Heart left ventricle (tissue), 16 donors: ENCODE measurements around the gene HELZ. TPM values are rescaled to one million over a fixed set of nuclear protein-coding genes. Genes with fewer than 3 reads are reported as not detected.
"Not testable (repeated sequence)": the region's sequence is repeated elsewhere in the genome, so short reads cannot be mapped to it uniquely, and the experiment has no call there.

Experiments used
- ATAC-seq, 4 donors: fragments of 200-7000 bp; cut with Tn5 transposase; one replicate each; pipeline ENCODE4 v1.9.1; 2020 to 2022; ENCODE audit warnings: moderate library complexity in 4 of 4, mild to moderate bottlenecking in 3 of 4, moderate number of reproducible peaks in 1 of 4
- DNase-seq, 5 donors: peaks; one replicate each; pipeline ENCODE4 v3.0.0-alpha.2; 2020
- H3K27ac ChIP-seq, 12 donors: fragments of 200-600 bp; sonication (generic) in 4 of 12; one replicate each; pipeline versions ENCODE4 v1.5.0 to v1.8.0; 2016 to 2022; ENCODE audit warnings: mild to moderate bottlenecking in 2 of 12
- H3K27me3 ChIP-seq, 9 donors: fragments of 200-600 bp; sonication (generic) in 2 of 9; one replicate each; pipeline versions ENCODE4 v1.5.1 to v1.8.0; 2016 to 2022; ENCODE audit warnings: mild to moderate bottlenecking in 3 of 9
- H3K36me3 ChIP-seq, 9 donors: fragments of 200-600 bp; sonication (generic) in 2 of 9; one replicate each; pipeline versions ENCODE4 v1.5.0 to v1.8.0; 2018 to 2022; ENCODE audit warnings: mild to moderate bottlenecking in 2 of 9
- H3K4me1 ChIP-seq, 12 donors: fragments of 200-600 bp; sonication (generic) in 4 of 12; one replicate each; pipeline versions ENCODE4 v1.5.0 to v1.8.0; 2016 to 2022; ENCODE audit warnings: mild to moderate bottlenecking in 3 of 12
- H3K4me3 ChIP-seq, 12 donors: fragments of 200-600 bp; sonication (generic) in 4 of 12; one replicate each; pipeline versions ENCODE4 v1.5.0 to v1.8.0; 2017 to 2022; ENCODE audit warnings: mild to moderate bottlenecking in 9 of 12, moderate library complexity in 4 of 12
- H3K9me3 ChIP-seq, 12 donors: fragments of 200-600 bp; sonication (generic) in 4 of 12; one replicate each; pipeline versions ENCODE4 v1.5.0 to v1.8.0; 2016 to 2022; ENCODE audit warnings: mild to moderate bottlenecking in 1 of 12
- CTCF ChIP-seq, 12 donors: fragments of 200-600 bp; sonication (generic) in 4 of 12; IDR thresholded peaks; one replicate each; pipeline versions ENCODE4 v1.5.0 to v1.8.0; 2018 to 2022; ENCODE audit warnings: antibody characterized with exemption in 12 of 12, mild to moderate bottlenecking in 5 of 12
- POLR2A ChIP-seq, 2 donors: fragments of 450-650 bp; IDR thresholded peaks; one replicate each; pipeline ENCODE4 v1.6.1; 2017; ENCODE audit warnings: antibody characterized with exemption in 2 of 2, mild to moderate bottlenecking in 2 of 2, moderate library complexity in 2 of 2
- WGBS, 4 donors: extraction: QIAGEN DNeasy Blood & Tissue Kit in 2 of 4; methylation state at CpG; one replicate each; pipeline versions ENCODE4 v1.1.5 to v1.1.7; 2013 to 2018; 5-methylcytosine and 5-hydroxymethylcytosine counted together
- intact Hi-C, 10 donors: fragments of 100-400 bp; cut with DNase I; formaldehyde crosslinking; loops; one replicate each; pipeline versions ENCODE4 v1.11.1 to v1.14.2; 2022
- polyA plus RNA-seq, 2 donors: library from polyadenylated mRNA; stranded (reverse); fragments of 200-250 nt; gene quantifications; one replicate each; pipeline ENCODE4 v1.2.3, GENCODE V29; 2013
- total RNA-seq, 9 donors: library from RNA; depleted of rRNA in 2 of 9; stranded (reverse); fragments of >200 nt in 2 of 9; fragmentation: NEBNext Ultra II Directional in 3 of 9; extraction: Animal tissue kit (Norgen Biotek cat#: 25700) in 3 of 9; gene quantifications; one replicate each; pipeline versions ENCODE4 v1.1.0 to v1.2.4, GENCODE V29; 2016 to 2023
- donor health status: ischemic (EF 13 %, LVEDD 7.1; RV severe dilation, severe dysfunction).
- donor health status: healthy with polysubstance abuse.
- donor health status: DM: no; HTN: yes; CAD: no.
- donor health status: DM: no; HTN: no; CAD: no.
- donor health status: ischemic (EF 25% LVEDD 6.9; RV normal size, moderate dysfunction).
- donor health status: ischemic (EF 25% LVEDD 5.7; RV mildly dilated, moderate dysfunction).
- donor health status: healthy.
- donor health status: DM: yes; HTN: yes; CAD: no.
- donor health status: ischemic (EF 35%, LVEDD 5.7; RV mildly dilated, moderate dysfunction).
- donor health status: nonischemic (EF 11% LVEDD 7.7; RV severe dilation, severe dysfunction).
- donor health status: DM: yes; HTN: yes; CAD: no.
- donor health status: PGD.
- donor health status: ischemic (EF 29% LVEDD 5.4; RV normal size, mild dysfunction).
- donor health status: nonischemic (EF 23%, LVEDD 6.1; RV moderate dilation, normal function).

Gene HELZ
- total and polyA plus RNA-seq, 11 donors: 5.1 to 48.4 (median 30.3) TPM

GRCh38 chr17:67109111-67109510, 135.9 kb downstream of the HELZ start:
- H3K9me3 ChIP-seq: no peaks in the 10 kb centered on the region
- H3K4me3 ChIP-seq: no peak overlapping the region
- no peak for ATAC-seq
- H3K27me3 ChIP-seq: no peaks in the 10 kb centered on the region
- intact Hi-C loops: no loop called here
- H3K4me1 ChIP-seq: peaks cover 0 to 16% (median 5%) of the 10 kb centered on the region in 12 donors
- no peak for DNase-seq
- WGBS, 4 donors: 75 to 88% (median 86%) methylated on average over 5 of the region's 5 CpGs
- no peak overlapping the region for H3K27ac ChIP-seq
- no peak for TF ChIP-seq POLR2A (IDR thresholded peaks at IDR 0.05)
- no peak for TF ChIP-seq CTCF (IDR thresholded peaks at IDR 0.05)
- H3K36me3 ChIP-seq: peaks cover 0 to 95% (median 82%) of the 10 kb centered on the region in 9 donors

- intact Hi-C loops: no loop called here
- Histone ChIP-seq H3K9me3 (no peaks in the 10 kb centered on the region), H3K27me3 (no peaks in the 10 kb centered on the region), H3K27ac (no peak overlapping the region), H3K36me3 (peaks cover 0 to 90% (median 72%) of the 10 kb centered on the region in 9 donors), H3K4me1 (peaks cover 0 to 16% (median 7%) of the 10 kb centered on the region in 12 donors), H3K4me3 (no peak overlapping the region)
- TF ChIP-seq CTCF (IDR thresholded peaks at IDR 0.05): no peak
- no peak for TF ChIP-seq POLR2A (IDR thresholded peaks at IDR 0.05)
- DNase-seq (no peak), ATAC-seq (no peak)
- WGBS, 4 donors: 83 to 88% (median 86%) methylated on average over 13 of the region's 13 CpGs
Observed at GRCh38 chr17:67107811-67108775, 136.9 kb downstream of the HELZ start.

- peaks cover 0 to 17% (median 9%) of the 10 kb centered on the region in 12 donors for H3K4me1 ChIP-seq
- H3K27ac ChIP-seq: no peak overlapping the region
- ATAC-seq: no peak
- intact Hi-C loops: no loop called here
- no peaks in the 10 kb centered on the region for H3K9me3 ChIP-seq
- DNase-seq: no peak
- H3K27me3 ChIP-seq: no peaks in the 10 kb centered on the region
- WGBS, 4 donors: 89 to 99% (median 97%) methylated on average over 5 of the region's 5 CpGs
- TF ChIP-seq CTCF (IDR thresholded peaks at IDR 0.05) (no peak), POLR2A (IDR thresholded peaks at IDR 0.05) (no peak)
- no peak overlapping the region for H3K4me3 ChIP-seq
- H3K36me3 ChIP-seq: peaks cover 0 to 81% (median 63%) of the 10 kb centered on the region in 9 donors
Observed at GRCh38 chr17:67107171-67107570, 137.8 kb downstream of the HELZ start.

GRCh38 chr17:67105213-67105612, 139.8 kb downstream of the HELZ start:
- DNase-seq (no peak), ATAC-seq (peak; percentile 37 to 71 (median 50))
- Histone ChIP-seq H3K4me3 (no peak overlapping the region), H3K9me3 (no peaks in the 10 kb centered on the region), H3K36me3 (peaks cover 0 to 62% (median 46%) of the 10 kb centered on the region in 9 donors), H3K27me3 (no peaks in the 10 kb centered on the region), H3K4me1 (peaks cover 0 to 25% (median 4%) of the 10 kb centered on the region in 12 donors), H3K27ac (no peak overlapping the region)
- TF ChIP-seq CTCF (IDR thresholded peaks at IDR 0.05) (no peak), POLR2A (IDR thresholded peaks at IDR 0.05) (no peak)
- intact Hi-C loops: no loop called here

- H3K27ac ChIP-seq, intact Hi-C loops, H3K9me3 ChIP-seq, DNase-seq, H3K4me3 ChIP-seq, ATAC-seq, H3K27me3 ChIP-seq: not testable (repeated sequence)
- WGBS, 4 donors: 95 to 98% (median 97%) methylated on average over 7 of the region's 7 CpGs
- H3K4me1 ChIP-seq: peaks cover 0 to 25% (median 6%) of the 10 kb centered on the region in 12 donors
- H3K36me3 ChIP-seq: peaks cover 0 to 57% (median 40%) of the 10 kb centered on the region in 9 donors
Observed at GRCh38 chr17:67104641-67105040, 140.4 kb downstream of the HELZ start.
